ENCODE results near the gene GABRD.

GRCh38 chr1:2014741-2015735 lies 4.1 kb upstream of the GABRD start:
- TF ChIP-seq EZH2 (IDR thresholded peaks at IDR 0.05; ENCODE audit: borderline replicate concordance, low read depth, low read length, severe bottlenecking): no peak
- TF ChIP-seq, protein P1, sequence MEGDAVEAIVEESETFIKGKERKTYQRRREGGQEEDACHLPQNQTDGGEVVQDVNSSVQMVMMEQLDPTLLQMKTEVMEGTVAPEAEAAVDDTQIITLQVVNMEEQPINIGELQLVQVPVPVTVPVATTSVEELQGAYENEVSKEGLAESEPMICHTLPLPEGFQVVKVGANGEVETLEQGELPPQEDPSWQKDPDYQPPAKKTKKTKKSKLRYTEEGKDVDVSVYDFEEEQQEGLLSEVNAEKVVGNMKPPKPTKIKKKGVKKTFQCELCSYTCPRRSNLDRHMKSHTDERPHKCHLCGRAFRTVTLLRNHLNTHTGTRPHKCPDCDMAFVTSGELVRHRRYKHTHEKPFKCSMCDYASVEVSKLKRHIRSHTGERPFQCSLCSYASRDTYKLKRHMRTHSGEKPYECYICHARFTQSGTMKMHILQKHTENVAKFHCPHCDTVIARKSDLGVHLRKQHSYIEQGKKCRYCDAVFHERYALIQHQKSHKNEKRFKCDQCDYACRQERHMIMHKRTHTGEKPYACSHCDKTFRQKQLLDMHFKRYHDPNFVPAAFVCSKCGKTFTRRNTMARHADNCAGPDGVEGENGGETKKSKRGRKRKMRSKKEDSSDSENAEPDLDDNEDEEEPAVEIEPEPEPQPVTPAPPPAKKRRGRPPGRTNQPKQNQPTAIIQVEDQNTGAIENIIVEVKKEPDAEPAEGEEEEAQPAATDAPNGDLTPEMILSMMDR (IDR thresholded peaks at IDR 0.05; ENCODE audit: borderline replicate concordance, extremely low read depth, low read length, poor library complexity, severe bottlenecking): no peak
